HS-5 (cell line): ENCODE results near the gene FOXE3.

Experiments
- DNase-seq: peaks from one replicate; pipeline ENCODE4 v3.0.0-alpha.2; 2012; ENCODE audit warnings: low read depth

Gene FOXE3

GRCh38 chr1:47415728-47416318, at the start of gene FOXE3:
Gene FOXE3 (plus strand): TSS chr1:47416285. CDS start chr1:47416316, 31 bp downstream.
- DNase-seq = no peak

GRCh38 chr1:47367651-47368050, 48.4 kb upstream of the FOXE3 start:
- no peak for DNase-seq

GRCh38 chr1:47371016-47371517, 45.0 kb upstream of the FOXE3 start:
- no peak for DNase-seq

DNA sequence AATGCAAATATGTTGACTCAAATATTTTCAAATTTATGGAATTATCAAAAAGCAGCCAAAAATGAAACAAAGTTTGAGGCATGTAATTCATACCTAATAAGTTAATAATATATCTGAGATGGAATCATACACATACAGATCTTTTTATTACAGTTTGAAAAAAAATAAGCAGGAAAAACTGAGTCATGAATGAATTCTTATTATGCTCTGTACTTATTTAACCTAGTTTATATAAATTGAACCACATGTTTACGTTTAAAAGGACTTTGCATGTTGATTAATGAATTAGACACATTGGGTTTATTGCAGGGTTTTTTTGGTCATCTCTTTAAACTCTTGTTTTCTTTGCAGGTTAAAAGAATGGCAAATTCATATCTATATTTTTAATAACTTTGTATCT, 41.6 kb upstream of the FOXE3 start:
- DNase-seq = no peak

DNA sequence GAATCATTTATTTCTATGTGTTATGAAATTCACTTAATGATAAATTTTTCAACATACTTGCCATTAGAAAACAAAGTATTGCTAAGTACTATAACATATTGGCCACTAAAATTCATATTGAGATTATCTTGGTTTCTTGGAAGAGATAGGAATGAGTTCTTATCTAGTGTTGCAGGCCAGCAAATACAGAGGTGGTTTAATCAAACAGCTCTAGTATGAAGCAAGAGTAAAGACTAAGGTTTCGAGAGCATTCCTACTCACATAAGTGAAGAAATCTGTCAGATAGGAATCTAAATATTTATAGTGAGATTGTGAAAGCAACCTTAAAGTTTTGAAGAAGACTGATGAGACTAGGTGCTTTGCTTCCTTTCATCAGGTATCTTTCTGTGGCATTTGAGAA, 37.9 kb upstream of the FOXE3 start:
- no peak for DNase-seq

GRCh38 chr1:47380699-47381098, 35.4 kb upstream of the FOXE3 start:
- DNase-seq = no peak

GRCh38 chr1:47382399-47382983, 33.6 kb upstream of the FOXE3 start:
- DNase-seq = no peak

GRCh38 chr1:47384083-47384482, 32.0 kb upstream of the FOXE3 start:
- no peak for DNase-seq

DNA sequence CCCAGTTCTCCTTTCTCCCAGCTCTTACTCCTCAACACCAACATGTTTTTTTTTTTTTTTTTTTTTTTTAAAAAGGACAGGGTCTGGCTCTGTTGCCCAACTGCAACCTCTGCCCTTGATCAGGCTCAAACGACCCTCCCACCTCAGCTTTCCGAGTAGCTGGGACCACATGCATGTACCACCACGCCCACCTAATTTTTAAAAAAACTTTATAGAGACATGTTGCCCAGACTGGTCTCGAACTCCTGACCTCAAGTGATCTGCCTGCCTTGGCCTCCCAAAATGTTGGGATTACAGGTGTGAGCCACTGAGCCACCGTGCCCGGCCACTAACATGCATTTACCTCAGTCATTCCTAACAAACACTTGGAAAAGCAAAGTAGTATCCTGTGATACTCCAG, 31.1 kb upstream of the FOXE3 start:
- no peak for DNase-seq

GRCh38 chr1:47386268-47386667, 29.8 kb upstream of the FOXE3 start:
- no peak for DNase-seq

DNA sequence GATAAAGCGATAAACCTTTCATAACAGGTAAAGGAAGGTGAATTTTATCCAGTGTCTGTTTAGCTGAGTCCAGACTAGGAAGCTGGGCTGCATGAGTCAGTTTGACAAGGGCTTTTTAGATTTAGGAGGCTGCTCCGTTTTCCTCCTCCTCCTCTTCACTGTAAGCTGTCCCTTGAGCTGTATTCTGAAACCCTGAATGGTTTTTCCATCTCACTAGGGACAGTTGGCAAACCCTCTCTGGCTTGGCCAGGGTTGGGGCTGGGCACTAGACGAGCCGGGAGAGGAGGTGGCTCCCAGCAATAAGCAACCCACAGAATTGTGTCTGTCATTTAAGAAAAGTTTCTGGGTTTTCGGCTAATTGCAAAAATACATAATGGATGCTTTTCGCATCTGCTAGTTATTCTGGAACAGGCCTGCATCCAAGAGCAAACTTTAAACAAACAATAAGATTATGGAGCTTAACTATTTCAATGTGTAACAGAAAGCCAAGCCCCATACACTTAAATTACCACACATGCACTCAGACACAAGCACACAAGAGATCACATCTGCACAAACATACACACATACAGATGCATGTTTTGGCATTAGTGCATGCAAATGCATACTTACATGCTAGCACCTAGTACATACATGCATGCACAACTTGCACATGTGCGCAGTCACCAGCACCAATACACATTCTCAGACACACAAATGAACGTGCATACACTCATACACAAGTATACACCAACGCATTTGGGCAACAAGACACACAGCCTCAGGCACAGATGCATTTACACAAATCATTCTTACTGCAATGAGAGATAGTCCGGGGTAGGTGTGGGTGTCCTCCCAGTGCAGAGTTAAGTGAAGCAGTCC, 27.8 kb upstream of the FOXE3 start:
- DNase-seq = no peak

- DNase-seq = peak; percentile 15
Measured at GRCh38 chr1:47388891-47389238, 27.2 kb upstream of the FOXE3 start.

- DNase-seq = no peak
Measured at GRCh38 chr1:47389731-47390130, 26.4 kb upstream of the FOXE3 start.

GRCh38 chr1:47390843-47391242, 25.2 kb upstream of the FOXE3 start:
- no peak for DNase-seq

DNA sequence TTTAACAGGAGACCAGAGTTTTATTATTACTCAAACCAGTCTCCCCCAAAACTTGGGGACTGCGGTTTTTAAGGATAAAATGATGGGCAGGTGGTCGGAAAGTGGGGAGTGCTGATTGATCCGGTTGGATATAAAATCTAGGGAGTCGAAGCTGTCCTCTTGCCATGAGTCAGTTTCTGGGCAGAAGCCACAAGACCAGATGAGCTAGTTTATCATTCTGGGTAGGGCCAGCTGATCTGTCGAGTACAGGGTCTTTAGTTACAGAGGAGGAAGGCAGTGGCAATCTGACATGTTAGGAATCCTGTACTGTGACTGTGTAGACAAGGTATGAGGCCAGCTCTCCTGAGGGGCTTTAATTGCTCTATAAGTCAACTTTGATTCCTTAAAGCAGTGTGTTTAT, 22.9 kb upstream of the FOXE3 start:
- DNase-seq = no peak

DNA sequence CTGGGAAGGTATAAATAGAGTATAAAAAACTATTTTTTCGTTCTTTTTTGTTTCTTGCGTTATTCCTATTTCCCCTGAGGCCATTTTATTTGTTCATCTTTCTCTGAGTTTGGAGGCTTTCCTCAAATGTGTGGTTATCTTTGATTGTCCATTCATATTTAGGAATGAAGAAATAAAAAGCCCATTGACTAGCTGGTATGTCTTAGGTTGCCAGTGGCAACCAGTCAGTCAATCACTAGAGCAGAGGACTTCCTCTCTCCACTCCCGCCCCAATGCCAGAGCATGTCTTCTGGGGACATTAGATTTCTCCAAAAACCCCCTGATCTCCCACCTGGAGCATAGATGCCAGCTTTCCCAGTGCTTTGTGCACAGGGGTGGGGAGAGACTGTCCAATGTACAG, 20.7 kb upstream of the FOXE3 start:
- no peak for DNase-seq

DNA sequence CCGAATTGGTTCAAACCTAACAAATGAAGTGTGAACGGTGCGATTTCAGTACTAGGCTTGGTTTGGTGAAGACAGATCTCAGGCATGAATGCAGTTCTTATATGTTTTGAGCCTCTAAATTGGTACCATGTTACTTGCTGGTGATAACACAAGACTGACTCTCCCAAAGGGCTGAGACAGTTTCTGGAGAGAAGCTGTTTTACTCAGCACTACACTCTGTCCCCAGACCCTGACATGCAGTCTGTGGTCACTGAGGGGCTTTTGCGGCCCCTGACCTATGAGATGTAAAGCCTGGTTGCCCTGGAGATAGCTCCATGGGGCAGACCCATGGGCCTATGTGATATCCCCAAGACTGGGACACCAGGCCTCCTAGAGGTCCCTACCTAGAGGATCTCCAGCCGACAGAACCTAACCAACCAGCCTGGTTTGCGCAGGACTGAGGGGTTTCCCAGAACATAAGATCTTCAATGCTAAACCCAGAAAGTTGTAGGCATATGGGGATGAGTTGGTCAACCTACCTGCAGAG, 19.4 kb upstream of the FOXE3 start:
- DNase-seq = no peak

DNA sequence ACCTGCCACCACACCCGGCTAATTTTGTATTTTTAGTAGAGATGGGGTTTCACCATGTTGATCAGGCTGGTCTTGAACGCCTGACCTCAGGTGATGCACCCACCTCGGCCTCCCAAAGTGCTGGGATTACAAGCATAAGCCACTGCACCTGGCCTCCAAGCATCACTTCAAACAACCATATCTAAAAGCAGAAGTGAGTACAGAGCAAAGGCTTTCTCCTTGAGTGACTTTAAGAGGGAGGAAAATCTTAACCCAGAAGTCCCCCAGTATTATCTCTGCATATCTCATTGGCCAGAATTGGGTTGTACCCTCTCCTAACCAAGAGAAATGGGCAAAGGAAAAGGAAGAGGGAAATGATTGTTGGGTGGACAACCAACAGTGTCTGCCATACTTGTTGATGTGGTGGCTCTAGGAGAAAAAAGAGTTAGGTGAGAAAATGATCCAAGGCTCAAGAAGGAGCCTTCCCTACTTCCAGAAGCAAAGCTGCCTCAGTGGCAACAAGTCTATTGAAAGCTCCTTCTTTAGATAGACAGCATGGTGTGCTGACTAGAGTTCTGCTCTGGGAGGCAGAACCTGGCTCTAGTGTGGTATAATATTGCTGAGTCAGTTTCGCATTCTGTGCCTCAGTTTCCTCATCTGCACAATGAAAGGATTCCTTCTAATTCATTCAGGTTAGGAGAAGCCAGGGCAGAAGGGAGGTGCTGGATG, 16.8 kb upstream of the FOXE3 start:
- no peak for DNase-seq

- no peak for DNase-seq
Measured at GRCh38 chr1:47399846-47400155, 16.3 kb upstream of the FOXE3 start.

- no peak for DNase-seq
Measured at GRCh38 chr1:47401761-47402160, 14.3 kb upstream of the FOXE3 start.

GRCh38 chr1:47402591-47402990, 13.5 kb upstream of the FOXE3 start:
- no peak for DNase-seq

DNA sequence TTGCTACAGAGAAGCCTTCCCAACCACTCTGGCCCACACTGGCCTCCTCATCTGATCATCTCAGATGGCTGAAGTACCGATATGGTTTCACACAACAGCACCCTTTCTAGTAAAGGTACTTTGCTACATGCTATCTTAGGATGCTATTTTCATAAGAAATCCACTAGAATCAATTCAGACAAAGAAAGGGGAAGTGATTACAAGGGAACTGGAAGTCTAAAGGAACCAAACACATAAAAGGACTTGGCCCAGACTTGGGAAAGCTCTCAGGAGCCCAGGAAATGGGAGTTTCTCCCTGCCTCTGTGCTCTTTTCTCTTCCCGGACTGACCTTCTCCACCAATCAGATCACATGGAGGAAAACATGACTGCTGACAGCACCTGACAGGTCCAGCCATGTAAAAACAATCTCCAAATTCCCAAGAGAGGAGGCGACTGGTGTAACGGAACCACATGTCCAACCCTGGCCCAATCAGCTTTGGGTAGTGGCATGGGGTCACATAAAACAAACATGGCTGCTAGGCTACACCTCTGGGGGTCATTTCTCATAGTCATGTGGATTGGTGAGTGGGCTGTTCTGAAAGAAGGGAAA, 12.7 kb upstream of the FOXE3 start:
- DNase-seq = no peak
